Activated gamma-delta T cell treated with anti-CD3 and anti-CD28 coated beads, Interleukin-2, amount 50 U/mL, for 16 hours (primary cell): ENCODE results near the gene ALKBH6.

Source experiments
- DNase-seq: peaks from one replicate; pipeline ENCODE4 v3.0.0-alpha.2; 2020; ENCODE audit warnings: low read depth

Gene ALKBH6

GRCh38 chr19:36030264-36031148 lies 16.5 kb upstream of the ALKBH6 start:
- no peak for DNase-seq

GRCh38 chr19:36028313-36029041 lies 14.5 kb upstream of the ALKBH6 start:
- no peak for DNase-seq

GRCh38 chr19:36027696-36028095 lies 13.7 kb upstream of the ALKBH6 start:
- DNase-seq, result no peak

GRCh38 chr19:36026091-36026876 lies 12.3 kb upstream of the ALKBH6 start:
- DNase-seq, result no peak

- no peak for DNase-seq
Measured at GRCh38 chr19:36025541-36025940, 11.5 kb upstream of the ALKBH6 start.

GRCh38 chr19:36023432-36023831 lies 9.4 kb upstream of the ALKBH6 start:
- DNase-seq, result no peak

- DNase-seq, result no peak
Measured at GRCh38 chr19:36019061-36019670, 5.2 kb upstream of the ALKBH6 start.

GRCh38 chr19:36013280-36014011 lies 567 bp downstream of the ALKBH6 start:
- DNase-seq, result no peak

GRCh38 chr19:36010402-36010801 lies 3.6 kb downstream of the ALKBH6 start:
- DNase-seq, result no peak

- DNase-seq, result no peak
Measured at GRCh38 chr19:36009633-36010379, 4.2 kb downstream of the ALKBH6 start.

- no peak for DNase-seq
Measured at GRCh38 chr19:36009220-36009619, 4.8 kb downstream of the ALKBH6 start.

GRCh38 chr19:36008336-36008978 lies 5.6 kb downstream of the ALKBH6 start, which contains the start of gene SYNE4:
TSS of gene SYNE4 (minus strand) at chr19:36008813. CDS start at chr19:36008681, 132 bp downstream.
- DNase-seq, result no peak

GRCh38 chr19:36006955-36007354 lies 7.1 kb downstream of the ALKBH6 start:
- DNase-seq, result no peak

- DNase-seq, result no peak
Measured at GRCh38 chr19:36003284-36003683, 10.7 kb downstream of the ALKBH6 start.

GRCh38 chr19:36001605-36002004 lies 12.4 kb downstream of the ALKBH6 start:
- no peak for DNase-seq

- no peak for DNase-seq
Measured at GRCh38 chr19:35996777-35997176, 17.2 kb downstream of the ALKBH6 start.

GRCh38 chr19:35995048-35995993 lies 18.7 kb downstream of the ALKBH6 start, which contains the start of gene SDHAF1:
TSS of gene SDHAF1 (plus strand) at chr19:35995188. CDS start at chr19:35995275, 87 bp downstream.
- peak; percentile 89 for DNase-seq

- DNase-seq, result no peak
Measured at GRCh38 chr19:35993923-35994598, 20.0 kb downstream of the ALKBH6 start.
